Measurements from ENCODE around the gene STARD13.

GRCh38 chr13:33210090-33210489 lies 75.5 kb downstream of the STARD13 start:
- TF ChIP-seq POLR2A (IDR thresholded peaks at IDR 0.05) (no peak), CTCF (IDR thresholded peaks at IDR 0.05) (no peak)
